DND-41 (cell line): ENCODE measurements around the gene LY6G6C.

Experiments
- ATAC-seq: fragments of 200-7000 bp; cut with Tn5 transposase; 3 replicates; pipeline ENCODE4 v1.9.1; 2021; ENCODE audit warnings: low read depth; ENCODE audit not compliant: insufficient read depth
- DNase-seq: peaks from one replicate; pipeline ENCODE4 v3.0.0-alpha.2; 2020
- H2AFZ ChIP-seq: 2 replicates; pipeline ENCODE4 v1.6.0; 2012; ENCODE audit warnings: low read depth, low read length
- H3K27ac ChIP-seq: 2 replicates; pipeline ENCODE4 v1.5.1; 2012; ENCODE audit warnings: low read length, inconsistent platforms
- H3K27me3 ChIP-seq: fragments of 200-600 bp; sonication (generic); 2 replicates; pipeline ENCODE4 v1.6.0; 2012; ENCODE audit warnings: low read length, mild to moderate bottlenecking, inconsistent platforms; ENCODE audit not compliant: insufficient read depth, poor library complexity
- H3K36me3 ChIP-seq: 2 replicates; pipeline ENCODE4 v1.5.1; 2012; ENCODE audit warnings: low read length, inconsistent platforms; ENCODE audit not compliant: insufficient read depth
- H3K4me1 ChIP-seq: 2 replicates; pipeline ENCODE4 v1.5.1; 2012; ENCODE audit warnings: mild to moderate bottlenecking, low read length; ENCODE audit not compliant: insufficient read depth
- H3K4me2 ChIP-seq: 2 replicates; pipeline ENCODE4 v1.6.0; 2012; ENCODE audit warnings: mild to moderate bottlenecking, moderate library complexity, low read length, inconsistent platforms; ENCODE audit not compliant: insufficient read depth
- H3K4me3 ChIP-seq, 2 experiments: fragments of 200-600 bp in 1 of 2; shearing (Covaris generic) in 1 of 2; 2 replicates each; pipeline ENCODE4 v1.5.1; 2012 to 2016; ENCODE audit warnings: inconsistent platforms in 2 of 2, low read length in 2 of 2, mild to moderate bottlenecking in 2 of 2, low read depth in 1 of 2, moderate library complexity in 1 of 2
- H3K79me2 ChIP-seq: 2 replicates; pipeline ENCODE4 v1.6.0; 2012; ENCODE audit warnings: low read length, inconsistent platforms; ENCODE audit not compliant: insufficient read depth
- H3K9ac ChIP-seq: 2 replicates; pipeline ENCODE4 v1.6.0; 2012; ENCODE audit warnings: low read depth, mild to moderate bottlenecking, inconsistent platforms, low read length, moderate library complexity
- H3K9me3 ChIP-seq: 2 replicates; pipeline ENCODE4 v1.5.1; 2012; ENCODE audit warnings: low read length, moderate library complexity, mild to moderate bottlenecking, inconsistent platforms; ENCODE audit not compliant: insufficient read depth, severe bottlenecking
- H4K20me1 ChIP-seq: 2 replicates; pipeline ENCODE4 v1.6.0; 2012; ENCODE audit warnings: low read length; ENCODE audit not compliant: insufficient read depth
- CTCF ChIP-seq: IDR thresholded peaks from 2 replicates; pipeline ENCODE4 v1.5.1; 2012; ENCODE audit warnings: borderline replicate concordance, low read length, moderate library complexity, mild to moderate bottlenecking; ENCODE audit not compliant: poor library complexity, severe bottlenecking; ENCODE audit errors: extremely low read depth
- EZH2 ChIP-seq: IDR thresholded peaks from 3 replicates; pipeline ENCODE4 v1.6.1; 2012; ENCODE audit warnings: borderline replicate concordance, low read depth, mild to moderate bottlenecking, moderate library complexity, low read length, inconsistent platforms; ENCODE audit not compliant: severe bottlenecking

The LY6G6C gene

GRCh38 chr6:31697555-31697954, 24.0 kb downstream of the LY6G6C start:
- H3K9me3 ChIP-seq, result no peaks in the 10 kb centered on the region
- no peak overlapping the region for H2AFZ ChIP-seq
- ATAC-seq (no peak), DNase-seq (no peak)
- H3K36me3 ChIP-seq, result peaks cover 73% of the 10 kb centered on the region
- H3K27me3 ChIP-seq, result no peaks in the 10 kb centered on the region
- H3K9ac ChIP-seq, result no peak overlapping the region
- H3K79me2 ChIP-seq, result peaks cover 39% of the 10 kb centered on the region
- H3K4me3 ChIP-seq, result no peak overlapping the region
- TF ChIP-seq EZH2 (no peak), CTCF (no peak)
- 0 out of 2 replicates have a peak, but pooled peaks cover 4% of the 10 kb centered on the region for H4K20me1 ChIP-seq
- H3K4me1 ChIP-seq, result peaks cover 25% of the 10 kb centered on the region
- no peak overlapping the region for H3K4me2 ChIP-seq
- no peak overlapping the region for H3K27ac ChIP-seq

GRCh38 chr6:31693535-31693934, 28.0 kb downstream of the LY6G6C start:
- ATAC-seq (no peak), DNase-seq (no peak)
- Histone ChIP-seq H3K4me3 (no peak overlapping the region), H3K27me3 (no peaks in the 10 kb centered on the region), H2AFZ (no peak overlapping the region), H3K4me1 (peaks cover under 1% of the 10 kb centered on the region; the same call in 1 of the 2 replicates), H3K79me2 (peaks cover 5% of the 10 kb centered on the region), H3K27ac (no peak overlapping the region), H3K36me3 (peaks cover 84% of the 10 kb centered on the region), H3K9ac (no peak overlapping the region), H4K20me1 (0 out of 2 replicates have a peak, but pooled peaks cover 4% of the 10 kb centered on the region), H3K4me2 (no peak overlapping the region), H3K9me3 (no peaks in the 10 kb centered on the region)
- no peak for TF ChIP-seq EZH2
- no peak for TF ChIP-seq CTCF

DNA sequence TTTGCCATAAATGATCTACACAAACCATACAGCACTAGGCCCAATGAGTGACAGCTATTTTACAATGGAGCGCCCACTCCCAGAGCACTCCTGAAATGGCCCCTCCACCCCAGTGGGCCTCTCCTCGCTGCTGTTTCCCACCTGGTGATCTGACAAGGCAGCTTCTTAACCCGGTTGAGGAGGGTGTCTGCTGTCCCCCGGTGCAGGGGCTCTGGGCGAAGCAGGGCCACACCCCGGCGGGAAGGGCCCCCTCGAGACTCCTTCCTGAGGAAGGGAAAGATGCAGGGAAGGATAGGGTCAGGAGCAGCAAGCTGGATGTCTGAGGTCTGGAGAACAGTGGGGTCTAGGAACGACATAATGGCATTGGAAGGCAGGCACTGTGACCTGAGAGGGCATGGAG, 28.7 kb downstream of the LY6G6C start:
- no peaks in the 10 kb centered on the region for H3K4me1 ChIP-seq
- H3K9ac ChIP-seq, result no peak overlapping the region
- no peak for ATAC-seq
- 0 out of 2 replicates have a peak, but pooled peaks cover 4% of the 10 kb centered on the region for H4K20me1 ChIP-seq
- DNase-seq, result no peak
- no peak overlapping the region for H2AFZ ChIP-seq
- no peaks in the 10 kb centered on the region for H3K9me3 ChIP-seq
- H3K4me2 ChIP-seq, result no peak overlapping the region
- H3K27ac ChIP-seq, result no peak overlapping the region
- TF ChIP-seq EZH2 (no peak), CTCF (no peak)
- H3K36me3 ChIP-seq, result peaks cover 91% of the 10 kb centered on the region
- H3K79me2 ChIP-seq, result peaks cover 2% of the 10 kb centered on the region; the same call in 1 of the 2 replicates
- no peaks in the 10 kb centered on the region for H3K27me3 ChIP-seq
- H3K4me3 ChIP-seq, result no peak overlapping the region

DNA sequence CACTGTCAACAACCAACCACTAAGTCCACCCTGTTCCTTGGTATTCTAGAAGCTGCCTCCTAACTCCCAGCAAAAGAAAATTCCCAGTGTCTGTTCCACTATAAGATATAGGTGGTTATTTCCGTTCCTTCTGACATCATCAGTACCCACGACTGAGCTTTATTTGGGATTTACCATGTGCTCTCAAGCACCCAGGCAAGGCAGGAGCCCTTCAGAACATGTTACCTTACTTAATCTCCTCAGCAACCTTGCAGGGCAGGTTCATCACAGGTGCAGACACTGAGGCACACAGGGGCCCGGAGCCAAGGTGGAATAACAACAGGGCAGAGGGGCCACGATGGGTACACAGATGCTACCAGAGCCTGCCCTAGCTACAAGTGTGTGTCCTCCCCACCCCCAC, 29.2 kb downstream of the LY6G6C start:
- Histone ChIP-seq H3K4me2 (no peak overlapping the region), H3K9me3 (no peaks in the 10 kb centered on the region), H2AFZ (no peak overlapping the region), H4K20me1 (0 out of 2 replicates have a peak, but pooled peaks cover 4% of the 10 kb centered on the region), H3K36me3 (peaks cover 91% of the 10 kb centered on the region), H3K4me1 (no peaks in the 10 kb centered on the region), H3K4me3 (no peak overlapping the region), H3K79me2 (no peaks in the 10 kb centered on the region; the same call in 1 of the 2 replicates), H3K9ac (no peak overlapping the region), H3K27ac (no peak overlapping the region), H3K27me3 (no peaks in the 10 kb centered on the region)
- ATAC-seq (no peak), DNase-seq (no peak)
- TF ChIP-seq EZH2, result no peak
- TF ChIP-seq CTCF, result no peak
